ENCODE results near the gene HOTAIR.
A peak's percentile ranks its signal among the peaks of the same experiment; 100 is the strongest.

Gene HOTAIR

DNA sequence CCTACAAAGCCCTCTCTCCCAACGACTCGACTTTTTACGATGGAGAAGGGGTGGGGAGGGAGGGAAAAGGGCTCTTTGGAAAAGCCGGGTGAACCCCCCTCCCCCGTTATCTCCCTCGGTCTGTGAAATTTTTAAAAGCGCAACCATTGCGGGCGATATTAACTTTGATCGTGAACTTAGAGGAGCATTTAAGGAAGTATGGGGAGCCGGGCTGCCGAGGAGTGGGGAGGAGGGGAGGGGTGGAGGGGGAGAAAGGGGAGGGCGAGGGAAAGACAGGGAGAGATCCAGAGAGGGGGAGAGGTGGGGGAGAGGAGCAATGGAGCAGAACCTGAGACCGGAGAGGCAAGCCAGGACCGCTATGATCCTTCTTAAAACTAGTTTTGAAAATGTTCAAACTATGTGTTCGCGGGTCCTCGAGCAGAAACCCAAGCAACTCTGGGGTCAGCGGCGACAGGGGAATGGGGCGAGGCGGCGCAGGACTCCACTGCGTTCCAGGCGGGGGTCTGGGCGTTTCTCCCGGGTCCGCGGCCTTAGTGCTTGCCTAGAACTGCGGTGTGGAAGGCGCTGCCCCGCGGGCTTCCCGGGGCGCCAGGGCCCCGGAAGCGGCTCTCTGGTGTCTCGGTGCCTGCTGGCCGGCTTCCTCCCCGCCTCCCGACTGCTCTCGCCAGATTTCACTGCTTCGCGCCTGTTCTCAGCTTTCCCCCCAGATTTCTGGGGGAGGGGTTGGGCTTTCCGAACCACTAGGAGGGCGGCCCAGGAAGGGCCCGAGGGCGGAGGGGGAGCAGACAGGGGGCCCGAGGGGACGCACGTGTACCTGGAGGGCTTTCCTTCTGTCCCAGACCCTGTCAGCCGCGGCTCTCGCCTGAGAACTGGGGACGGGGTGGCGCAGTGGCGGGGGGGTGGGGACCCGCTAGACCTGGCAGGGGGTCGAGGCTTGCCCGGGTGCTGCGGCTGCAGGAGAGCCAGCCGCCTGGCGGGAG, at the start of gene HOTAIR:
TSS of gene HOTAIR (minus strand) at position 871 of the 980 bp plus-strand sequence.
- DNase-seq (ENCODE audit: low read depth): no peak

DNA sequence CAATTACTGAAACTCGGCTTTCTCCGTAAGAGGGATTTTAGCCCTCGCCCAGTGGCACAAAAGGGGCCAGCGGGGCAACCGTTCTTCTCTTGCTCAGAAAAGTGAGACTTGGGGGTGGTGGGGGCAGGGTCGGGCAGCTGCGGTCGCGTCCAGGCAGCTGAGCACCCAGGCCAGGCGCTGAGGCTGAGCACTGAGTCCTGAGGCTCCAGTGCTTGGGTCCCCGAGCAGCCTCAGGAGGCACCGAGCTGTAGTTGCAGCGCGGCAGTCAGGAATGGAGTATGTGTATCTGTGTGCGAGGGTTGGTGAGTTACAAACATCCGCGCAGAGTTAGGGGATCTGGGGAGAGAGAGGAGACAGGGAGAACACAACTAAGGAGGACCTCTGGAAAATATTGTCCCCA, 49.4 kb upstream of the HOTAIR start:
- DNase-seq (ENCODE audit: low read depth): no peak

DNA sequence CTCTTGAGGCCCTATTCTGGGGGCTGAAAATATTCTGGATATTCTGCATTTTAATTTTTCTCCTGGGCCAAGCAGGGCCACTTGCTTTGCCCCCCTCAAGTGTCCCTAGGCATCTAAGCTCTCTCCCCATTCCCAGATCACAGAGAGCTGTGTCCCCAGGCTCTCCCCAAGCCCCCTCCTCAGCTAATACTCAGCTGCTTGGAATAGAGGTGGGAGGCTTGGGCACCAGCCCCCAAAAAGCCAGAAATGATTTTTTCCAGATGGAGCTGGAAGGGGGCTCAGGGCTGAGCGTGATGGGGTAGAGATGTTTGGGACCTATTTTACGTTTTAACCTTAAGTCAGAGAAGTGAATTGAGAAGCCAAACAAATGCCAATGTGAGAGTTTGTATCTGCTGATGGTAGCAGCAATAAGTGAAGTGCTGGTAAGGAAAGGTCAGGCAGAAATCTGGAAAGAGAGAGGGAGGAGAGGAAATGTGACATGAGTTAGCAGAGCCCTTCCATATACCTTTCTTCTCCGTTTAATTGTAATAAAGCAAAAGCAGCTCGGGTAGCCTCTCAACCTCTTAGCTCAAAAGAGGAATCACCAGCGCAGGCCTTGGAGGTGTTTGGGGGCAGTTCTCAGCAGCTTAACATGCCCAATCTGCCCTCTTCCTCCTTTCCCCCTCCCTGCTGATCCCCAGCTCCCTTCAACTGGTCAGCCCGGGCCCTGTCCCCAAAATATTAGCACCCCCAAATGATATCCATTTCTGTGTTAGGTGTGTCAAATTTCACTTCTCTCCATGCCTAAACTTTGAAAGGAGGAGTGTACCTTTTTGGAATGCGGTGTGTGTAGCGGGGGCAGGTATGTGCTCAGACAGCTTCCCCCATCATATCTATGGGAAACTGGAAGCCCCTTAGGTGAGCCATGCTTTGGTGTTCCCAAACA, 48.5 kb upstream of the HOTAIR start:
- no peak for DNase-seq (ENCODE audit: low read depth)

DNA sequence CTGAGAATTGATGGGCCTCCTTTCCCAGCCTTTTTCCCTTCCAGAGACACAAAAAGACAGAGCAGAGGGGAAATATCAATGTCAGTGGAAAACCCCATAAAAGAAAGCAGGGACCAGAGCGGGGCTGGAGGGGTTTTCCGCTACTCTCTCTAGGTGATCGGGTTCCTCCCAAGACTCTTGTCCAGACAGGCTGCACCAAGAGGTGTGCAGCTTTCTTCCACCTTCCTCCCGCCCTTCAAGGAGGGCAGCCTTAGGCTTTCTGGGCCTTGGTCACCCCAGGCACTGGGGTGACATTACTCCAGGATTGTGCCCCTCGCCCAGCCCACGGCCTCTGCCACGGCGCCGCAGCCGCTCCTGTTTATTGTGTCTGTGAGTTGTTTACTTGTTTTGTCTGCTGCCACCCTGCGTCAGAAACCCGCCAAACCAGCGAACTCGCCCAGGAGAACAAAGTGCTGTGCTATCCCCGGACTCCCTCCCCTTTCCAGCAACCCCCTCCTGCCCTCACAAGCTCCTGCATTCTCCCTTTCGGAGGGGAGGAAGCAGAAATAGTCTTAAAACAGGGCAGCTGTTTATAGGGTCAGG, 46.8 kb upstream of the HOTAIR start:
- no peak for DNase-seq (ENCODE audit: low read depth)

DNA sequence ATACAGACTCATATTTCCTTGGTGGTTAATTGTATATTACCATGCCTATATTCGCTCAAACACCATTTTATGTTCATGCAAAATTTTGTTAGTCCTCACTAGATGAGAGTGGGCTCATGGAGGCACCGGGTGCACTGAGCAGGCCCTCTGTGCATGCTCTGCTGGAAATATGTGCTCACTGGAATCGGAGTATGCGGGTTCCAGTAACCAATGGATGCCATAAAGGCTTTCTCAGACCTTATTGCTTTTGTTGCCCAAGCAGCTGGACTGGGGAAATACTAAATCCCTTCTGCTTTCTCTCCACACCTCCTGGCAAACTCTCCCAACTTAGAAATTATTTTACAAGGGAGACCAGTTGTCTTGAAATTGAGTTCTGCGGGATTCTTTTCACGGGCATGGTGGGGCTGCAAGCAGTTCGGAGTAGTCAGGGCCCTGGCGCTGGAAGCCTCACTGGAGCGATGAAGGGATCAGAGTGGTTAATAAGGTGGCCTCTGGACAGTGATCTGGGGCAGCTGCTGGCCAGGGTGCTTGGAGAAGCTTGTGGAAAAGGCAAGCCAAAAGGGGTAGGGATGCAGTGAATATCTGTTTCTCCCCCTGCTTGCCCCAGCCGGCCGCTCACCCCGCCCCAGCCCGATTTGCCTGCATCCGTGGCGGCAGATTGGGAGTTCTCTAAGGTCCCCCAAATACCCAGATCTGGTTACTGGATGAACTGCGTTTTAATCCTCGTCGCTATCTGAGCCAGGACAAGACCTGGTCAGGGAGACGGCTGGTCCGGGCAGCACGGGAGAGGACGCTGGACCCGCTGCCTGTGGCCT, 46.0 kb upstream of the HOTAIR start:
- DNase-seq (ENCODE audit: low read depth): no peak

- DNase-seq (ENCODE audit: low read depth): no peak
Measured at GRCh38 chr12:54019924-54020590, 45.3 kb upstream of the HOTAIR start.

- DNase-seq (ENCODE audit: low read depth): no peak
Measured at GRCh38 chr12:54019091-54019811, 44.5 kb upstream of the HOTAIR start.

DNA sequence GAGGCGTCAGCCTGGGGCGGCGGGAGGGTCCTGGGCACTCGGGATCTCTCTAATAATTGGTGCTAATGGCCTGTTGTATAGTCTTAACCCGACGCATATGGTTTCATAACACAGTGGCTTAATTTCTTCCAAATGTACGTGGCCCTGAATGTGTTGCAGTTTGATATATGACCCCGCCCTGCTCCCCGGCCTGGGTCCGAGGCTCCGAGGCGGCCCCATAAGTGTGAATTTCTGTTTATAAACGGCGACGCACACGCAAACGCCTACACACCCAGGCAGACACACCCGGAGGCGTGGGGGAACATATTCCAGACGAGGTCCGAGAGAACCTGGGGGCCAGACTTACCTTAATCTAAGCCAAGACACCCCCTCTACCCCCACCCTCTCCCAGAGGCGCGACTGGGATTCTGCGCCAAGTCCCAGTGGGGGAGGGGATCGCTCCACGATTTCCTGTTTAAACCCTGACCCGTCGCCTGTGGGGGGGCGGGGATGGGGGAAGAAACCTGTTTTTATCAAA, 43.8 kb upstream of the HOTAIR start:
- no peak for DNase-seq (ENCODE audit: low read depth)

GRCh38 chr12:54017878-54018467, 43.2 kb upstream of the HOTAIR start:
- DNase-seq (ENCODE audit: low read depth): peak; percentile 42

GRCh38 chr12:54017027-54017788, 42.5 kb upstream of the HOTAIR start:
- no peak for DNase-seq (ENCODE audit: low read depth)

DNA sequence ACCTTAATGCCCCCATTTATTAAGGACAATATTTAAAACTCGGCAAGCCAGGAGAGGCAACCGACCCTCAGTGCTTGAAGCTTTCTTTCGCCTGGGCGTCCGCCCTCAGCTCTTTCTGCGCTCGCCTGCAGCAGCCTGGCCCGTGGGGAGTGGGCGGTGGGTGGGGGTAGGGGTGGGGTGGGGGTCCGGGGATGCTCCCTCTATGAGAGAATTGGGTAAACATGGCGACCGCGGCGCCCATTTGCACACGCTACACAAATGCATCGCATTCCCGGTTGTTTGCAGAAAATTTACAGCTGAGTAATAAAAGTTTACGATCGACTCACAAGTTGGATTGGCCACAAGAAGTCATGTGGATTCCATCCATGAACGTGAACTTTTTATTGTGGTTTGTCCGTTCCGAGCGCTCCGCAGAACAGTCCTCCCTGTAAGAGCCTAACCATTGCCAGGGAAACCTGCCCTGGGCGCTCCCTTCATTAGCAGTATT, 41.8 kb upstream of the HOTAIR start:
- no peak for DNase-seq (ENCODE audit: low read depth)

DNA sequence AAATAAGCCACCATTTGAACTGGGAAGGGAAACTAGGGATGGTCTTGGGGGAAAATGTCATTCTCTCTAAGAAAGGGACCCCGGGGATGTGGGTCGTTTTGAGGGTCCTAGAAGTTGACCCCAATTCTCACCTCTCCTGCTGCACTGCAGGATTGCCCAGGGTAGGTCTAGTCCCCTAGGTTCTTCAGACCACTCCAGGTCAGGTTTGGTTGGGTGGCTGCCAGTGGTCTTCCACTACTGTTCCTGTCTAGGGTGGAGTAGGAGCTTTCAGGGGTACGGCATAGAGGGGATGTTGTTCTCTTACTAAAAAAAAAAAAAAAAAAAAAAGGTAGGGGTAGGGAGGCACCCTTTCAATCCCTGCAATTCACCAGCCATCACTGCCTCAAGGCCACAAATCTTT, 41.3 kb upstream of the HOTAIR start:
- DNase-seq (ENCODE audit: low read depth): no peak

DNA sequence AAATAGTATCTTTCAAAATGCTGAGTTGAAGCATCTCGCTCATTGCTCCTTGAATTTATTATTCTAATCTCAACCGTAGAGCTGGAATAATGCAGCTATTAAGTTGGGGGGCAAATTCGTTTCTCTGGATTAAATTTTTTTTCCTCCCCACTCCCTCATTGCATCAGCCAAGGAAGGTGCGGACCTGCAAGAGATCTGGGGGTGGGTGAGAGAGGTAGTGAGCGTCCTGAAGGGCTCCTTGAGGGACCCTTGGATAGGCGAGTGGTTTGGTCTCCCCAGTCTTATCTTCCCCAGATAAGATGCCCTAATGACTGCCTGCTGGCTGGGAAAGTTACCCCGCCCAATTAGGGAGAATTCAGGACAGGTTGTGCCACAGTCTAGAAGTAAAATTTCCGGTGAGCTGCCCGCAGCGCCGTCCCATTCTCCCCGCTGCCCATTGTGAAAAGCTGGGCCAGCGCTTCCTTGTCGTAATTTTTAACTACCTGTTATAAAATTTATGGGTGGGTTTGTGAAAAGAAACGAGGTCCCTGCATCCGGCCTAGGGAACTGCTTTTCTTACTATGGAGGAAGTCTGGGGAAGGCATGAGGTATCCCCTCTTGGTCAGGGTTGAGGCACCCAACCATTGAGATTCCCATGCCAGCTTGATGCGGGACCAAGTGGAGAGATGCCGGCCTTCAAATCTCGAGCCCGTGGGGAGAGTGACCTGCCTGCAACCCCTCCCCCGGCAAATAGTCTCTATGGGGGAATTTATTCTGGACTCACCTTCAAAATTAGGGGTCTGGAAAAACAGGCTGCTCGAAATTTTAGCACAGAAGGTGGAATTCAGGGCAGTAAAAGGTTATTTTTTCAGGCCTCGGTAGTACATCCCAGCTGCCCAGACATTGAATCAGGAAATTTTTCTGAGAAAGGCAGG, 40.5 kb upstream of the HOTAIR start:
- no peak for DNase-seq (ENCODE audit: low read depth)

- no peak for DNase-seq (ENCODE audit: low read depth)
Measured at GRCh38 chr12:54014377-54015017, 39.7 kb upstream of the HOTAIR start.

DNA sequence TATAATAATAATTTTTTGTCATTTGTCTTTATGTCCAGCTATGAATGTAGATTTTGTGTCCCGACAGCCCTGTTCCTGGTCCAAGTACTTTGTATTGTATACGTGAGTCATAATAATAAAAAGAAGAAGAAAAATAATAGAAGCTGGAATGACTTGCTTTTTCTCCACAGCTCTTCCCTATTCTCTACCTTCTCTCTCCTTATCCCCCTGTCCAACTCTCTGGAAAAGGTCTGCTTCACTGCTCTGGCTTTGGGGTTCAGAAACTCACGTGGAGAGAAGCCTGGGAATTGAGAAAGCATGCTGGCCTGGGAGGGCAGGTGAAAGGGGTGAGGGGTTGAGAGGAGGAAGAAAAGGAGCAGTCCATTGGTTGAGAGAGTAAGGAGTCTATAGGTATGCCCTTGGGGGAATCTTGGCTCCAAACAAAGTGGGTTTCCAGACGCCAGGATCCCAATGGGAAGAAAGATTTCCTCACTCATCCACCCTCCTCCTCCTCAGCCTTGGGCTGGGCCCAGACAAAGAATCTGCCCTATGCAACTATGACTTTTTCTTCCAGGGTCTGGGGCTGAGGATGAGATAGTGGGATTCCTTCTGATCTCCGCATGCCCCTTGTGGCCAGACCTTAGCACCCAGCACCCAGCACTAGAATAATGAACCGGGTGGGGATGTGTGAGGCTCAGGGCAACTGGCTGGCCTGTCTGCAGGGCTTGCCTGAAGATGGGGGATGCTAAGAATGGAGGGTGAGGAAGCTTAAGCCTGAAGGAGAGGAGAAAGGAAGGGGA, 38.1 kb upstream of the HOTAIR start:
- DNase-seq (ENCODE audit: low read depth): no peak

Measured in activated T-helper 9 cell treated with anti-CD3 and anti-CD28 coated beads, Interleukin-2, amount 50 U/mL, for 16 hours (primary cell).